Gastroesophageal sphincter (tissue), 4 donors: ENCODE data around the gene TCF25. TPM values are rescaled to one million over a fixed set of nuclear protein-coding genes. Genes with fewer than 3 reads are reported as not detected.

Source experiments
- ATAC-seq: fragments of 150-250 bp; one replicate; pipeline ENCODE4 v1.9.1; 2016; ENCODE audit warnings: mild to moderate bottlenecking, moderate library complexity
- H3K27ac ChIP-seq, 4 donors: fragments of 200-600 bp; sonication (generic) in 3 of 4; 1 replicate in 3 of 4; 2 replicates in 1 of 4; pipeline ENCODE4 v1.5.1; 2016 to 2019
- H3K27me3 ChIP-seq: fragments of 200-600 bp; sonication (generic); one replicate; pipeline ENCODE4 v1.5.1; 2019
- H3K36me3 ChIP-seq, 2 donors: fragments of 200-600 bp; sonication (generic); one replicate each; pipeline ENCODE4 v1.5.1; 2019; ENCODE audit warnings: control low read depth in 1 of 2
- H3K4me1 ChIP-seq, 3 donors: fragments of 200-600 bp; sonication (generic); 1 replicate in 2 of 3; 2 replicates in 1 of 3; pipeline ENCODE4 v1.5.1; 2016 to 2019; ENCODE audit warnings: control low read depth in 2 of 3
- H3K4me3 ChIP-seq, 2 donors: fragments of 200-600 bp; sonication (generic); one replicate each; pipeline ENCODE4 v1.5.1; 2019; ENCODE audit warnings: mild to moderate bottlenecking in 1 of 2, moderate library complexity in 1 of 2
- H3K9me3 ChIP-seq, 3 donors: fragments of 200-600 bp; sonication (generic); one replicate each; pipeline ENCODE4 v1.5.1; 2017 to 2019; ENCODE audit warnings: control low read depth in 2 of 3
- EP300 ChIP-seq: sonication (generic); formaldehyde crosslinking; IDR thresholded peaks from one replicate; pipeline ENCODE4 v1.6.1; 2017; ENCODE audit warnings: antibody characterized with exemption, mild to moderate bottlenecking
- POLR2A ChIP-seq, 2 donors: fragments of 450-650 bp; IDR thresholded peaks; one replicate each; pipeline ENCODE4 v1.6.1; 2017; ENCODE audit warnings: antibody characterized with exemption in 2 of 2, mild to moderate bottlenecking in 2 of 2, moderate library complexity in 1 of 2
- POLR2AphosphoS5 ChIP-seq: sonication (generic); formaldehyde crosslinking; IDR thresholded peaks from one replicate; pipeline ENCODE4 v1.6.1; 2017; ENCODE audit warnings: antibody characterized with exemption
- WGBS, 2 donors: methylation state at CpG; one replicate each; pipeline ENCODE4 v1.1.5; 2018; ENCODE audit warnings: low coverage in 1 of 2; 5-methylcytosine and 5-hydroxymethylcytosine counted together
- total RNA-seq, 4 donors: library from RNA; depleted of rRNA; stranded (reverse); fragments of >200 nt; gene quantifications; one replicate each; pipeline ENCODE4 v1.1.0, GENCODE V29; 2016
- TF ChIP-seq, protein P1 (sequence below), 4 experiments: fragments of 200-600 bp in 2 of 4; fragments of 450-650 bp in 2 of 4; sonication (generic) in 1 of 4; IDR thresholded peaks; one replicate each; pipeline ENCODE4 v1.5.1; 2017 to 2019; ENCODE audit warnings: antibody characterized with exemption in 4 of 4, mild to moderate bottlenecking in 2 of 4, moderate library complexity in 2 of 4

The TCF25 gene
- total RNA-seq, 4 donors from 2014 or later: 118 to 165 (median 134) TPM

- 100% methylated on average over 1 of the region's 8 CpGs; no CpG with 5 or more reads in 1 of the 2 donors for WGBS, 2 donors
- no peaks in the 10 kb centered on the region for H3K9me3 ChIP-seq
- TF ChIP-seq POLR2A (IDR thresholded peaks at IDR 0.05) (no peak), POLR2AphosphoS5 (no peak), EP300 (no peak)
- TF ChIP-seq, protein P1, sequence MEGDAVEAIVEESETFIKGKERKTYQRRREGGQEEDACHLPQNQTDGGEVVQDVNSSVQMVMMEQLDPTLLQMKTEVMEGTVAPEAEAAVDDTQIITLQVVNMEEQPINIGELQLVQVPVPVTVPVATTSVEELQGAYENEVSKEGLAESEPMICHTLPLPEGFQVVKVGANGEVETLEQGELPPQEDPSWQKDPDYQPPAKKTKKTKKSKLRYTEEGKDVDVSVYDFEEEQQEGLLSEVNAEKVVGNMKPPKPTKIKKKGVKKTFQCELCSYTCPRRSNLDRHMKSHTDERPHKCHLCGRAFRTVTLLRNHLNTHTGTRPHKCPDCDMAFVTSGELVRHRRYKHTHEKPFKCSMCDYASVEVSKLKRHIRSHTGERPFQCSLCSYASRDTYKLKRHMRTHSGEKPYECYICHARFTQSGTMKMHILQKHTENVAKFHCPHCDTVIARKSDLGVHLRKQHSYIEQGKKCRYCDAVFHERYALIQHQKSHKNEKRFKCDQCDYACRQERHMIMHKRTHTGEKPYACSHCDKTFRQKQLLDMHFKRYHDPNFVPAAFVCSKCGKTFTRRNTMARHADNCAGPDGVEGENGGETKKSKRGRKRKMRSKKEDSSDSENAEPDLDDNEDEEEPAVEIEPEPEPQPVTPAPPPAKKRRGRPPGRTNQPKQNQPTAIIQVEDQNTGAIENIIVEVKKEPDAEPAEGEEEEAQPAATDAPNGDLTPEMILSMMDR (IDR thresholded peaks at IDR 0.05): no peak
- peaks cover 0 to 16% (median 0%) of the 10 kb centered on the region in 3 donors for H3K4me1 ChIP-seq
- no peak overlapping the region for H3K27ac ChIP-seq
- peaks cover 0 to 98% of the 10 kb centered on the region in 2 donors for H3K36me3 ChIP-seq
- H3K27me3 ChIP-seq: no peaks in the 10 kb centered on the region
- no peak overlapping the region for H3K4me3 ChIP-seq
- ATAC-seq: no peak
Observed at GRCh38 chr16:89884041-89884421, 10.6 kb downstream of the TCF25 start.

- Histone ChIP-seq H3K36me3 (peaks cover 0 to 100% of the 10 kb centered on the region in 2 donors), H3K4me3 (no peak overlapping the region), H3K27ac (no peak overlapping the region), H3K4me1 (peaks cover 0 to 6% (median 0%) of the 10 kb centered on the region in 3 donors), H3K27me3 (no peaks in the 10 kb centered on the region), H3K9me3 (no peaks in the 10 kb centered on the region)
- no peak for ATAC-seq
- 86 to 93% methylated on average over 9 to 13 of the region's 14 CpGs for WGBS, 2 donors
- TF ChIP-seq POLR2A (IDR thresholded peaks at IDR 0.05): no peak
- TF ChIP-seq, protein P1 (IDR thresholded peaks at IDR 0.05): no peak
- no peak for TF ChIP-seq POLR2AphosphoS5
Observed at GRCh38 chr16:89887243-89887642, 13.9 kb downstream of the TCF25 start.

- Histone ChIP-seq H3K27ac (no peak overlapping the region), H3K36me3 (peaks cover 0 to 100% of the 10 kb centered on the region in 2 donors), H3K4me1 (peaks cover 0 to under 1% (median 0%) of the 10 kb centered on the region in 3 donors), H3K4me3 (no peak overlapping the region), H3K9me3 (no peaks in the 10 kb centered on the region), H3K27me3 (no peaks in the 10 kb centered on the region)
- ATAC-seq: no peak
- 76 to 88% methylated on average over 3 to 9 of the region's 9 CpGs for WGBS, 2 donors
- TF ChIP-seq EP300 (no peak), POLR2AphosphoS5 (no peak), POLR2A (IDR thresholded peaks at IDR 0.05) (no peak)
- TF ChIP-seq, protein P1 (IDR thresholded peaks at IDR 0.05): no peak
Observed at GRCh38 chr16:89890200-89890599, 16.8 kb downstream of the TCF25 start.

- peaks cover 0 to 100% of the 10 kb centered on the region in 2 donors for H3K36me3 ChIP-seq
- no peak for ATAC-seq
Observed at GRCh38 chr16:89890886-89891657, 17.7 kb downstream of the TCF25 start.

More at GRCh38 chr16:89890886-89891657, 17.7 kb downstream of the TCF25 start:
- Histone ChIP-seq H3K9me3 (no peaks in the 10 kb centered on the region), H3K4me1 (no peaks in the 10 kb centered on the region), H3K27me3 (no peaks in the 10 kb centered on the region), H3K4me3 (no peak overlapping the region), H3K27ac (no peak overlapping the region)
- TF ChIP-seq, protein P1 (IDR thresholded peaks at IDR 0.05): no peak
- TF ChIP-seq EP300 (no peak), POLR2A (IDR thresholded peaks at IDR 0.05) (no peak), POLR2AphosphoS5 (no peak)
- WGBS, 2 donors: 10 to 80% methylated on average over 2 to 5 of the region's 16 CpGs
